ENCODE data around the gene RPS19BP1. TPM values are rescaled to one million over a fixed set of nuclear protein-coding genes. Genes with fewer than 3 reads are reported as not detected.

RPS19BP1 gene, protein sequence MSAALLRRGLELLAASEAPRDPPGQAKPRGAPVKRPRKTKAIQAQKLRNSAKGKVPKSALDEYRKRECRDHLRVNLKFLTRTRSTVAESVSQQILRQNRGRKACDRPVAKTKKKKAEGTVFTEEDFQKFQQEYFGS
- total RNA-seq (2021; fragmentation: NEBNext Ultra II Directional; extraction: Animal tissue kit (Norgen Biotek cat#: 25700)) = 77.5 and 77.9 TPM in 2 replicates
- polyA plus RNA-seq (2011; rRNA removed) = 97.9 and 120 TPM in 2 replicates
- polyA plus RNA-seq (2011; cell fraction: cytosol; rRNA removed) = 120 TPM
- 94.6 TPM for polyA plus RNA-seq (2011; cell fraction: nucleus; rRNA removed)
- polyA plus RNA-seq (2012, experiment 1 of 2) = 79.6 to 99.4 TPM (median 89.0 TPM) in 4 replicates
- polyA plus RNA-seq (2012, experiment 2 of 2) = 100 TPM
- 71.2 TPM for polyA plus RNA-seq (2013, experiment 1 of 2)
- 71.6 TPM for polyA plus RNA-seq (2013, experiment 2 of 2)
- 7.8 and 8.1 TPM in 2 replicates for polyA minus RNA-seq (2011; rRNA and poly(A)+ RNA removed)
- polyA minus RNA-seq (2011; cell fraction: cytosol; rRNA and poly(A)+ RNA removed) = 16.2 TPM
- 23.8 TPM for polyA minus RNA-seq (2011; cell fraction: nucleus; rRNA and poly(A)+ RNA removed)
- long read RNA-seq, experiment 1, transcript RPS19BP1-201 (4 exons, 927 nt) = major isoform, 9 of 36 reads
- long read RNA-seq, experiment 1, transcript RPS19BP1-203 (3 exons, 852 nt) = minor isoform, 5 of 36 reads
- long read RNA-seq, experiment 1, partial matches to known transcripts = 0 of 36 reads
- long read RNA-seq, experiment 1, other reads (novel, unspliced or antisense) = 19 of 36 reads
- long read RNA-seq, experiment 2, transcript RPS19BP1-201 (4 exons, 927 nt) = major isoform, 65 of 70 reads
- long read RNA-seq, experiment 2, partial matches to known transcripts = 0 of 70 reads
- long read RNA-seq, experiment 2, other reads (novel, unspliced or antisense) = 2 of 70 reads

DNA sequence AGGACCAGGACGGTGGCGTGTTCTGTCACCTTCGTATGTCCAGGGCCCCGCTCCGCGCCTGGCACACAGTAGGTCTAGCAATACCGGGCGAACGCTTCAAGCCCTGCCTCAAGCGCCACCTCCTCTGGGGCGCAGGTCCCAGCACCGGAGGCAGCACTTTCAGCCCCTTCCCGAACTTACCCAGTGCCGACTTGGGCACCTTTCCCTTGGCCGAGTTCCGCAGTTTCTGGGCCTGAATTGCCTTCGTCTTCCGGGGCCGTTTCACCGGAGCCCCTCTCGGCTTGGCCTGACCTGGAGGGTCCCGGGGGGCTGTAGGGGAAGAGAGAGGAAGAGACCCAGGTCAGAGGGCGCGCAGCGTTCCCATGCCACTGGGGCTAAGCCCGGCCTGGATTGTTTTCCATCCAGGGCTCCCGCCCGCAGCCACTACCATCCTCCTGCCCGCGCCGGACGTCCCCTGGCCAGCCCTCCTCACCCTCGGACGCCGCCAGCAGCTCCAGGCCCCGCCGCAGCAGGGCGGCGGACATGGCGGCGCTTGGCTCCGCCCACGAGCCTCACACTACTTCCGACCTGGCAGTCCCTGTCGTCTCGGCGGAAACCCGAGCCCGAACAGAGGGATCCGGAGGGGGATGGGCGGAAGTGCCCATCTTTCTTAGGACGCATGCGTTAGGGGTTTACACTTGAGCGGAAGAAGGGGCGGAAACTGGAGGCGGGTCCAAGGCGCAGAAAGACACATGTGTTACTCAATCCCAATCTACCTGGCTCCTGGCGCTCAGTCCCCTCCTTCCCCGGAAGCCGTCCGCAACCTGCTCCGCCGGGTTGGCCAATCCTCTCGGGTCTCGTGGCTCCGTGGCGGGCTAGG, at the start of gene RPS19BP1:
RPS19BP1 (minus strand) TSS at position 534 of the 859 bp plus-strand sequence; CDS start at position 524, 10 bp downstream.
- Histone ChIP-seq H3K4ac (replicated peaks; ENCODE audit: insufficient read length, low read depth, low read length) (peak within 1 kb of the TSS; percentile 72), H3K27ac (ENCODE audit: low read depth, low read length) (peak within 1 kb of the TSS; percentile 67), H2AK5ac (ENCODE audit: low read depth, low read length) (no peak within 1 kb of the TSS), H3K18ac (ENCODE audit: extremely low read depth, low read length) (peak within 1 kb of the TSS; percentile 93; the same call in 1 of the 2 replicates), H3K9ac (replicated peaks in 1 of 4; ENCODE audit: extremely low read depth in 1 of 4, low read depth in 3 of 4, low read length in 3 of 4) (peak within 1 kb of the TSS; percentile 62 to 72 (median 70)), H4K8ac (ENCODE audit: extremely low read depth, insufficient read depth, low read length) (peak within 1 kb of the TSS; percentile 93; the same call in 1 of the 2 replicates), H3K79me2 (ENCODE audit: control insufficient read depth in 1 of 2, insufficient read depth in 2 of 2, low read length in 2 of 2) (peaks cover 0 to 14% of the 10 kb centered on the region in 2 experiments; a peak in 2 of 4 replicates), H3K4me2 (ENCODE audit: insufficient read depth in 1 of 2, low read depth in 2 of 2, low read length in 2 of 2) (peak within 1 kb of the TSS; percentile 79 to 88), H3K14ac (ENCODE audit: insufficient read length) (no peak within 1 kb of the TSS), H3K23ac (ENCODE audit: insufficient read length) (no peak within 1 kb of the TSS), H3K23me2 (ENCODE audit: low read depth, low read length) (peaks cover 8% of the 10 kb centered on the region), H2AFZ (ENCODE audit: low read length) (peak within 1 kb of the TSS; percentile 43; the same call in 1 of the 2 replicates), H4K91ac (replicated peaks; ENCODE audit: insufficient read length, low read length) (peak within 1 kb of the TSS; percentile 44), H3K27me3 (replicated peaks in 1 of 4; ENCODE audit: control insufficient read depth in 3 of 4, extremely low read depth in 1 of 4, insufficient read depth in 3 of 4, low read length in 3 of 4) (no peaks in the 10 kb centered on the region), H3K9me3 (ENCODE audit: insufficient read depth in 2 of 2, low read depth in 1 of 2, low read length in 1 of 2) (no peaks in the 10 kb centered on the region), H3K79me1 (ENCODE audit: low read depth, low read length) (peaks cover 3% of the 10 kb centered on the region; the same call in 1 of the 2 replicates), H4K20me1 (replicated peaks in 1 of 2; ENCODE audit: control insufficient read depth in 1 of 2, insufficient read depth in 2 of 2, low read length in 2 of 2) (peaks cover 7 to 29% of the 10 kb centered on the region in 2 experiments), H2BK20ac (ENCODE audit: low read length) (peak within 1 kb of the TSS; percentile 77; the same call in 1 of the 2 replicates), H4K5ac (ENCODE audit: insufficient read length, low read depth, low read length) (peak within 1 kb of the TSS; percentile 89), H2BK15ac (ENCODE audit: low read length) (0 out of 2 replicates have a peak within 1 kb of the TSS, but pooled peaks have one; percentile 1), H2BK12ac (ENCODE audit: low read depth, low read length) (peak within 1 kb of the TSS; percentile 91), H3K36me3 (ENCODE audit: control insufficient read depth in 2 of 4, insufficient read depth in 4 of 4, low read length in 3 of 4) (peaks cover 0 to 6% (median 1%) of the 10 kb centered on the region in 4 experiments; a peak in 4 of 8 replicates), H2BK120ac (replicated peaks; ENCODE audit: low read depth, low read length) (no peak within 1 kb of the TSS), H3K4me3 (ENCODE audit: extremely low read depth in 1 of 4, insufficient read depth in 2 of 4, low read depth in 3 of 4, low read length in 4 of 4) (peak within 1 kb of the TSS; percentile 73 to 97 (median 96)), H3K4me1 (replicated peaks in 1 of 4; ENCODE audit: control insufficient read depth in 3 of 4, insufficient read depth in 4 of 4, low read length in 3 of 4) (peaks cover 12 to 45% (median 25%) of the 10 kb centered on the region in 4 experiments), H3K56ac (replicated peaks; ENCODE audit: insufficient read length, low read depth, low read length) (peak within 1 kb of the TSS; percentile 90), H2BK5ac (ENCODE audit: low read depth, low read length) (peak within 1 kb of the TSS; percentile 73; the same call in 1 of the 2 replicates)
- WGBS, 2 experiments (ENCODE audit: extremely low coverage in 1 of 2, insufficient coverage in 1 of 2, insufficient read length in 1 of 2, insufficient replicate concordance in 2 of 2, low coverage in 1 of 2, low lambda C conversion rate in 2 of 2, missing lambda C conversion rate in 1 of 2) = 2% methylated on average over 67 of the region's 67 CpGs; no CpG with 5 or more reads in 1 of the 2 experiments
- POLR2A ChIA-PET (ENCODE audit: partially characterized antibody) = interaction anchor here (0.9 to 8.9 kb wide), 5 partner anchors 10 to 213 kb away, joined by 3 to 72 read pairs (median 16); partner anchors contain the start of genes ATF4 and RPL3
- FAIRE-seq (peak; percentile 85), DNase-seq (ENCODE audit: low read depth in 1 of 2, low spot score in 2 of 2) (peak; percentile 94 to 100)
- CTCF ChIA-PET (ENCODE audit: partially characterized antibody) = interaction anchor here (1.1 to 21.9 kb wide), 10 partner anchors 10 to 508 kb away, joined by 3 to 361 read pairs (median 4); partner anchors contain the start of genes ATF4 and MIEF1
- TF ChIP-seq TBP (IDR thresholded peaks at IDR 0.05; ENCODE audit: low read depth, low read length) (peak; percentile 49; the same call in 1 of the 2 replicates), YY1 (IDR thresholded peaks at IDR 0.05; ENCODE audit: low read depth, low read length) (peak; percentile 93), HDAC6 (IDR thresholded peaks at IDR 0.05; ENCODE audit: low read depth, low read length) (no peak), KDM4A (IDR thresholded peaks at IDR 0.05; ENCODE audit: low read depth, low read length, severe bottlenecking) (peak; percentile 85), SUZ12 (IDR thresholded peaks at IDR 0.05; ENCODE audit: low read length) (no peak), NRF1 (IDR thresholded peaks at IDR 0.05; ENCODE audit: low read depth, low read length) (peak; percentile 64)
